ENCODE measurements around the gene HOXC5.

- TF ChIP-seq POLR2AphosphoS5 (IDR thresholded peaks at IDR 0.05; ENCODE audit: low read depth, low read length) (no peak), REST (IDR thresholded peaks at IDR 0.05; ENCODE audit: insufficient read depth in 1 of 2, low read depth in 2 of 2, low read length in 2 of 2) (no peak)
Measured at GRCh38 chr12:54074308-54074707, 41.5 kb downstream of the HOXC5 start.
